ENCODE data around the gene SLIT1.

The SLIT1 gene

DNA sequence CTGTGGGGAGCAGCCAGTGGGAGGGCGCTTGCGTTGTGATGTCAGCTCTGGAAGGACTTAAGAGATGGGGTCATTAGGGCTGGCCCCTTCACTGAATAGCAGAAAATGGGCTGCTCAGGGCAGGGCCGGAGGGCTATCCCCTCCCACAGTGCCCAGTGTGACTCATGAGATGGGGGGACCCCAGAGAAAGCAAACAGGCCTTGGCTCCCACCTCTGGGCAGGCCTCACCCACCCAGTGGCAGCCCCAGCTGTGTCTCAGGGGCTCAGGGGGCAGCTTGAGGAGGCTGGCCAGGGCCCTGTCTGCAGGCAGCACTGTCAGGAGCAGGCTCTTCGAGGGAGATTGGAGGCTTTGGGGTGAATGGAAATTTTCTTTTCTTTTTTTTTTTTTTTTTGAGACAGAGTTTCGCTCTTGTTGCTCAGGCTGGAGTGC lies 168.3 kb downstream of the SLIT1 start:
- no peak for DNase-seq

DNA sequence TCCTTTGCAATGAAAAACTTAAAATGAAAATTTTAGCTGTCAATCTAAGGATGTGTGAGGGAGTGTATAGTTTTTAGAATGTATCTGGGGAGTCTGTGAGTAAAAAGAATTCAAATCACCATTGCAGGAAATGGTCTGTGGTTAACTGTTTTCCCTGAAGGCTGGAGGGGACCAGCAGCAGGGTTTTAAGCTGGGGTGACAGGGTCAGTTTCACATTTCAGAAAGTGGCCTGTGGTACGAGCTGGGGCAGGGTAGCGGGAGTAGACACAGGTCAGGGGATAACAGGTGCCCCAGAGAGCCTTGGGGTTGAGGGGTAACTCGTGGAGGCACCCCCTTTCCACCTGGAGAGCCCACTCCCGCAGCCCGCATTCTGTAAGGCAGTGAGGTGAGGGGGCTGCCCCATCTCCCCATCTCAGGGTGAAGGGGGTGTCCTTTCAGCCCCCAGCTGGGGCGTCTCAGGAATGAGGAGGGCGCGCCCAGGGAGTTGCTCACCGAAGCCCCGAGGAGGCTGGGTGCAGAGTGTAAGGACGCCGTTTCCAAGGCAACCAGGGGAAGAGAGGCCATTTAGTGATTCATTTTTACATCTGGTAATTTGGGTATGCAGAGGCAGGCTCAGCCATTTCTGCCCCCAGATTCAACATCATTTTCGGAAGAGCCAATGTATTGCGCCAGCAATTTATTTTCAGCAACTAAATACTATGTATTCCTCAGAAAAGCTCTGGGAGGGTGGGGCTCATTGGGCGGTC lies 168.9 kb downstream of the SLIT1 start:
- no peak for DNase-seq

DNA sequence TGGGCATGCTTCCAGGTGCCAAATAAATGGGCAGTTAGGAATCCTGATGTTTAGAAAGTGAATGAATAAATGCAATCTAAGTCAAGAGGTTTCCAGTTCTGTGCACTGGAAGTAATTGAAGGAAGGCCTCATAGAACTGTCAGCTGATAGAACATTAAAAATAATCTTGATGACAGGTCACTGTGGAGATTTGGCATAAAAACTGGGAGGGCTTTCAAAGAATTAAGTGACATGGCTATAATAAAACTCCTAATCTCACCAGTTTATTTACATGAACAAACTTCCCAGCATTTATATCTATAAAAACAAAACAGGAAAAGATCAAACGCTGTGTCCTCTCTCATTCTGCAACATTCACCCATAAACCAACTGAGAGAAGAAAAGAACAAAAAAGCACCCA lies 170.5 kb downstream of the SLIT1 start:
- DNase-seq: no peak

DNA sequence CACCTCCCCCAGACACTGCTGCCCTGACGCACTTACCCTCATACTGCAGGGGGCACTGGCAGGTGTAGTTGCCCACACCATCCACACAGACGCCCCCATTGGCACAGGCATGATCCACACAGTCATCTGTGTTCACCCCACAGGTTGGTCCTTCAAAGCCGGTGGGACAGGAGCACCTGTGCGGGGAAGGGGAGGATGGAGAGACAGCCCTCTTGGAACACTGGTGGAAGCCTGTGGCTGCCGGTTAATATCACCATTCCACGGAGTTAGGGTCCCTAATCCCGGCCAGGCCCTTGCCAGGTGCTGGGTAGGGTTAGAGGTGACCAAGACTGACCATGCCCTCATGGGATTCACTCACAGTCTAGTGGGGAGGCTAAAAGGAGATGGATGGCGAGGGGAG lies 171.8 kb downstream of the SLIT1 start:
- no peak for DNase-seq

DNA sequence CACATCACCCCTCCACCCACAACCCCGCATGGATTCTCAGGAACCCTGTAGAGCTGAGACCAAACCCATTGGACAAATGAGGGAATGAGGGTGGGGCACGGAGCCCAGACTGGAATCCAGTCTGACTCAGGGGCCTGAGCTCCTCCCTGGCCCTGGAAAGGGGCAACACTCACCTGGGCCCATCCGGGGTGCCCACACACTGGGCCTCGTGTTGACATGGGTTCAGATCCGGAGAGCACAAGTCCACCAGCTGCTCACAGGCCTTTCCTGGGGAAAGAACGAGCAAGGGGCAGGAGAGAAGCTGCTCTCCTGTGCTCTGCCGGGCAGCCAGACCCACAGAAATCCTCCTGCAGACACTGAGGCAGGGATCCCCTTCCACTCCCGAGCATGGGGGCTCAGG lies 172.2 kb downstream of the SLIT1 start:
- no peak for DNase-seq

DNA sequence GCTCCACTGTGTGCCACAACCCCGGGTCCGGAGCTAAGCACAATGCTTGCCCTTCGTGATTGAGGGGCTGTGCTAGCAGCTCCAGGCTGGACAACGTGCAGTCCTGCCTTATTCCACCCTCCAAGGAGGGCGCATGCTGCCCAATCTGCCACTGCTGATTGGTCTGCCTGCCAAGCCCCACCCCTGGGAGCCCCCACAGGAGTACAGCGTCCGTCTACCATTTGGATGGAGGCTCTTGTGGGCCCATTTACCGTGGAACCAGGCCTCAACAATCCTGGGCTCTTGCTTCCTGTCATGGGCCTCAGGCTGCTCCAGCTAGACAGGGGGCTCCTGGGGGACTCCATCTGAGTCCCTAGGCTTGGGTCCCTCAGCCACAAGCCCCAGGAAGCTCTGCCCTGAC lies 173.3 kb downstream of the SLIT1 start:
- DNase-seq: no peak

DNA sequence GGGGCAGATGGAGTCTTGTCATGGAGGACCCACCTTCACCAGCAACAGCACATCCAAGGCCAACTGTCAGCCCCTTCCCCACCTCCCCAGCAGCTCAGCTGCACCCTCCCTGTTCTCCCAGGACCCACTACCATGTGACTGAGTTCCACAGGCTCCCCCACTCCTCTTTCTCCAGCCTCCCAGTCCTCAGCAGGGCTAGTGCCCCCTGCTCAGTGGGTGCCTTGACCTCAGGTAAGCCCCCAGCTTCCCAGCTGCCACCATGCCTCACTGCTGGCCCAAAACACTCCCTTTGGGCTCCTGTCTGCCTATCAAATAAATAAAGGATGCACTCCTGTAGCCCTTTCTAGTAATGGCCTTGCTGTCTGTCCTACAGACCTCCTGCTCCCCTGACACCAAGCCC lies 174.4 kb downstream of the SLIT1 start:
- no peak for DNase-seq

DNA sequence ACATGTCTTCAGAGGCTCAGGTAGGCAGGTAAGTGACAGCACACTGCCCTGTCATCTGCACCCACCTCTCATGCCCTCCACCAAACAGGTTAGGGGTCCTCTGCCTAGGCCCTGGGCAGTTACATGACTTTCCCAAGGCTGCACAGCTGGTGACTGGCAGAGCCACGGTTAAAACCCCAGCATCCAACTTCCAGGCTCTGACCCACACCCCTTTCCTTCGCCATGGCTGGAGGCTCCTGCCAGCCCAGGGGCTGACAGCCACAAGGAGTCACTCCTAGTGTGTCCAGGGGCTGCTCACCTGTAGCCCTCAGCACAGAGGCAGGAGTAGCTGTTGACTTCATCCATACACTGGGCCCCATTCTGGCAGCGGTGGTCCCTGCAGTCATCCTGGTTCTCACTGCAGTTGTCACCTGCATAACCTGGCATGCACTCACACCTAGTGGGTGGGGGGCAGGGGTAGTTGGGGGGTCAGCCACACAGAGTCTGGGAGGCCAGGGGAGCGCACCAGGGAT lies 175.0 kb downstream of the SLIT1 start:
- DNase-seq: no peak

DNA sequence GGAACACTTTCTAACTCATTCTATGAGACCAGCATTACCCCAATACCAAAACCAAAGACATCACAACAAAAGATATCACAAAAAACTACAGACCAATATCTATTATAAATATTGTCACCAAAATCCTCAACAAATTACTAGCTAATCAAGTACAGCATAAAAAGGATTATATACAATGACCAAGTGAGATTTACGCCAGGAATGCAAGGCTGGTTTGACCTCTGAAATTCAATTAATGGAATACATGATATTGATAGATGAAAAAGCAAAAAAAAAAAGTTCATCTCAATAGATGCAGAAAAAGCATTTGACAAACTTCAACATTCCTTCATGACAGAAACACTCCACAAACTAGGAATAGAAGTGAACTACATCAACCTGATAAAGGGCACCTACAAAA lies 178.3 kb downstream of the SLIT1 start:
- no peak for DNase-seq

DNA sequence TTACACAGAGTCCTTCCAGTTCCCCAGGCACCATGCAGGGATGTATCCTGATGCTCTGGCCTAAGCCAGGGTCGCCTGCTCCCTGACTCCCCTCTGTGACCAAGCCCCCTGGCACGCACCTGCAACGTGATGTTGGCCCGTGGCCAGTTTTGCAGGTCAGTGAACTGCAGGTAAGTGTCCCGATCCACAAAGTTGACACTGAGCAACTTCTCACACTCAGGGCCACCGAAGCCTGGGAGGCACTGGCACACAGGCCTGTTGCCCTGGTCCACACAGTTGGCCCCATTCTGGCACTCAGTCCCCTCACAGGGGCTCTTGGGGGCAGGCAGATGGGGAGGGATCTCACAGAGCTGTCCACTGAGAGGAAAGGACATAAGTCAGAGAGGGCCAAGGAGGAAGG lies 179.4 kb downstream of the SLIT1 start:
- no peak for DNase-seq

DNA sequence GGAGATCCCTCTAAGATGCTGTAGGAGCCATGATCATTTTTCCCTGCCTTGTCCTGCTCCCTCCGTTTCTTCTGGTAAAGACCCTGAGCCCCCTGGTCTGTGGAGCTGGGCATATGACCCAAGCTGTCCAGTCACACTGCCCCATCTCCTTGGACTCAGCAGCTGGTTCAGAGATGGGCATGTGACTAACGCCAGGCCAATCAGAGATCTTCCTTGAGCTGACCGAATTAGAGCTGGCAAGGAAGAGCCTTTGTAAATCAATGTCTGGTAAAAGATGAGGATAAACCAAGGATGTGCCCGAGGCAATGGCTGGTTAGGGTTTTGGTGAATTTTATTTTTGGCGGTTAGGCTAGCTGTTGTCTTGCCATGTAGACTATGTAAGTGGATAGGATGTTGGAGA lies 180.4 kb downstream of the SLIT1 start:
- no peak for DNase-seq

DNA sequence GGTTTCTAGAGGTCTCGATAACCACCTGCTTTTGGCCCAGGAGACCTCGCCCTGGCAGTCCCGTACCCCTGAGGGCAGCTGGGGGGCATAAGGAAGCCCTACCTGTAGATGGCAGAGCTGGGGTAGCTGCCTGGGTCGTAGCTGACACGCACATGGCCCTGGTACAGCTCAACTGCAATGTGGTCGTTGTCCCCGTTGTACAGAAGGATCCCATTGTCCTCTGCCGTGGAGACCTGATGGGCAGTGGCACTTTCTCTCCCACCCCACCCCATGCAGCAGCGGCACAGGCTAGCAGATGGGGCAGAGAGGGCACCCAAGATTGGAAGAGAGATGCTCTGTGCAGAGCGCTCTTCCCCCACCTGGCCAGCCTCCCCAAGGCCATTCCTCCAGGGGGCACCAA lies 181.2 kb downstream of the SLIT1 start:
- no peak for DNase-seq

DNA sequence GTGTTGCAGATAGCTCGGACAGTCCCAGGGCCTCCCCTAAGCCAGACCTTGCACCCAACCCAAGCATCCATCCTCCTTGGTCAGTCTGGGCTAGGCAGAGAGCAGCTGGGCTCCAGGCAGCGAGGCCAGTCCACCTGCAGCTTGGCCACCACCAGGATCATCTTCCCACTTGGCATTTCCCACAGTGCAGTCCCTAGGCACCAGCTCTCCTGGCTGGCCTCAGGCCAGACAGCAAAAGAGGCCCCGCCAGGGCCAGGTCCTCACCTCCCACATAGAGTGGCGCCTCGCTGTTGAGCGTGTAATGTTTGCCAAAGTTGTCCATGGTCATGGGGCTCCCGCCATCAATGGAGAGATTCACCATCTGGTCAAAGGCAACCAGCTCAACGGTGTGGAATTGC lies 182.0 kb downstream of the SLIT1 start:
- no peak for DNase-seq

DNA sequence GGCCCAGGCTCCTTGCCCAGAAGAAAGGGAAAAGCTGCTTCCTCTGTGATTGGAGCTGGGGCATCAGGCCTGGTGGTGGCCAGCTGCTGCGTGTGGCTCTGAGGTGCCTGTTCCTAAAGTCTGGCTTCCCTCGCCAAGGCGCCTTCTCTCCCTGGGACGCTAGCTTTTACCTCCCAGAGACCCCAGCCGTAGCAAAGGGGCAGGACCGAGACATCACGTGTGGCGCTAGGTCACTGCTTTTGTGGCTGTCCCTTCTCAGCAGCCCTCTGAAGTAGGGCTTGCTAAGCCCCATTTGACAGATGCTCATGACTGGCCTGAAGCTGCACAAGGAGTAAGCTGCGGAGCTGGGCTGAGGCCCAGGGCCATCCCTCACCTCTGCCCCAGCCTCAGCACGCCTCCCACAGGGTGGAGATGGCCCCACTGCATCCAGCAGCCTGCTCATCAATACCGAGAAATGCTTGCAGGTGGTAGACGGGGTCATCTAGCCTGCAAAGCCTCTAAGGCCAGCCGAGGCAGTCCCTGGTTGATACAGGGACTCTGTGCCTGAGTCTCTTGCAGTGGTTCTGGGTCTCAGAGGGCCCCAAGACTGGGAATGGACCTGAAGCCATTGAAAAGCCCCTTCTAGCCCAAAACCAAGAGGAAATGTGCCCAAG lies 182.5 kb downstream of the SLIT1 start:
- no peak for DNase-seq

DNA sequence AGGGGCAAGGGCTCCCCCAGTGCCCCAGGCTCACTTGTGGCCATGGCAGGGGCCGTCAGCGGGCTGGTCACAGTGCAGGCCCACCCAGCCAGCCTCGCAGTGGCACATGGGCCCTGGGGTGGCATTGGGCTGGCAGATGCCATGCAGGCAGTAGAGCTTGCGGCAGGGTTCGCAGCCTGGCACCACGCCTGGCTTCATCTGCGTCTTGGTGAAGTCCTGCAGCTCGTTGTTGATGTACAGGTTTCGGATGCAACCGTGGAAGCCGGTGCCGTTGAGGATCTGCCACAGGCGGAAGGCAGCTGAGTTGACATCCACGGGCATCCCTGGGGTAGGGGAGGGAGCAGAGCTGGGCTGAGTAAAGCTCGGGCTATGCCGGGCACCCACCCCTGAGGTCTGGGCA lies 183.1 kb downstream of the SLIT1 start:
- no peak for DNase-seq

DNA sequence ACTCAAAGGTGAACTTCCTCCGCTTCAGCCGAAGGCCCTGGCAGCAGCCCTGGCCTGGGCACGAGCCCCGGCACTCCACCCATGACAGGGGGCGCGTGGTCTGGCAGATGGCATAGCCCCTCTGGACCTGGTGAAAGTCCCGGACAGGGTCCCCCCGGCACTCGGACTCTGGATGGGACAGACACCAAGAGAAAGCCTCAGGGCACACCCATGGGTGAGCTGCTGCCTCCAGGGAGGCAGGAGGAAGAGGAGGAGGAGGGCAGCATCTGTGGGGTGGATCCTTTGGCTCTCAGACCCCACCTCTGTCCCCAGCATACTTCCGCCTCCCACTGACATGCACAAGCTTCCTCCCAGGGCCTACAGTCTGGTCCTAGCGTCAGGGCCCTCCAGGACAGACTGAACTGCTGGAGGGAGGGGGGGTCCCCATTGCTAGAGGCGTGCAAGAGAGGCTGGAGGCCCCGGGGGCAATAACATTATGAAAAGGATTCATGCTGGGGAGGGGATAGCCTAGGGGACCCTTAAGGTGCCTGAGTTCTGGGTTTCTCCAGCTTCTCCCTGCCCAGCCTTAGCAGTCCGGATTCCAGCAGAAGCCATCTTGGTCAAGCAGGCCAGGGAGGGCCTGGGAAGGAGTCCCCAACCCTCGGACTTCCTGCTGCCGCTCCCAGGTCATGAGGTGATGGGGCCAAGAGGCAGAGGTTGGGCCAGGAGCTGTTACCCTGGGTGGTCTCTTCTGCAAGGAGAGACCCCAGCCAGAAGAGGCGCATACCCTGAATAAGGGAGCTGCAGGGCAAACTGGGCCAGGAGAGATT lies 184.4 kb downstream of the SLIT1 start:
- no peak for DNase-seq

DNA sequence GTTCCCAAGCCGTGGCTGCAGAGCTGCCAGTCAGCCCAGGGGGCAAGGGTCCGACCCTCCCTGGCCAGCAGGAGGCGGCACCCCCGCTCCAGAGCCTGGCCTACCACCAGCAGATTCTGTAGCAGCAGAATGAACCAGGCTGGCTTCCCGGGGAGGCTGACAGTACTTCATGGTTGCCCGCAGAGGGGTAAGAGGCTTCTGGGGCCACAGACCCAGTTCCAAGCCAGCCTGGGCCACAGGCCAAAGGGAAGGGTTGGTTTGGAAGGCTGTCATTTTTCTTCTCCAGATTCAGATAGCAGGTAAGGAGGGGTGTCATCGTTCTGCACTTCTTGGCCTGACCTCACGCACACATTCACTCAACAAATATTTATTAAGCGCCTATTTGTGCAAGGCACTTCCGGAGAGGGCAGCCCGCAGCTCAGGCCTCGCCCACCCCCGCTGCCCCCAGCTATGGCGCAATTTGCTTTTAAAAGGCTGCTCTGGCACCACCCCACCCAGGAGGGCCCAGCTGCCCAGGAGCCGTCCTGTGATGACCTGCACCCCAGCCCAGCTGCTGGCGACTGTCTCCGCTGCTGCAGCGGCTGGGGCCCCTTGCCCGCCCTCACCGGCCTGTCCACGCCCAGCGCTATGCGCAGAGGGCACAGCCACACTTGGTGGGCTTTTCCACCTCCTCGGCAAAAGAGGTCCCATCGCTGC lies 185.1 kb downstream of the SLIT1 start:
- DNase-seq: no peak

DNA sequence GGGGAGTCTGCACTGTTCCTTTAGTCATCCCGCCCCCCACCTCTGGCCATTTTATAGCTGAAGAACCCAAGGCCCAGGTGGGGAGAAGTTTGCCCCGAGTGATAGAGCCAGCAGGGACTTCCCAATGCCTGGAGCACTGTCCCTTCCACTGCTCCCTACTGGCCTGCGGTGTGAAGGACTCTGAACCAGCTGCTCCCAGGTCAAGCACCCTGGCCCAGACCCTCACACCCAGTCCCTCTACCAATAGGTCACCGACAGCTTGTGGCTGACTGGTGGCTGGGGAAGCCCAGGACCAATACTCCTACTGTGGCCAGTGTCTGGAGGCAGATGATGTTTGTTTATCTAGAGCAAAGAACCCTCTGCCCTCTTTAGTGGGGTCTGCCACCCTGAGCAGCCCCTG lies 185.8 kb downstream of the SLIT1 start:
- DNase-seq: no peak

DNA sequence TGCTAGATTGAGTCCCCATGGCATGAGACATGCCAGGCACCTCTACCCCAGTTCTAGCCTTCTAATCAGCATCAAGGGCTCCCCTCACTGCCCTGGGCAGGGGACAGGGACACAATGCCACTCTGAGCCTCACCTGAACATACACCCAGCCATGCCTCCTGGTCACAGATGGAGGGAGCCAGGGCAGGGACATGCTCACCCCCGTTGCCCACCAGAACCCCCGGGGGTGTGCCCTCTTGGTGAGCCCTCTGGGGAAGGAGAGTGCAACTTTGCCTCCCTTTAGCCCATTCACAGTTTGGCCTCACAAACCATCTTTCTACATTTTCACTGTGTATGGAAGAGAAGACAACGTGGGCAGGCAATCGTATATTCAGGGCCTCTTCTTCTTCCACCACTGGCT lies 186.4 kb downstream of the SLIT1 start:
- DNase-seq: no peak

DNA sequence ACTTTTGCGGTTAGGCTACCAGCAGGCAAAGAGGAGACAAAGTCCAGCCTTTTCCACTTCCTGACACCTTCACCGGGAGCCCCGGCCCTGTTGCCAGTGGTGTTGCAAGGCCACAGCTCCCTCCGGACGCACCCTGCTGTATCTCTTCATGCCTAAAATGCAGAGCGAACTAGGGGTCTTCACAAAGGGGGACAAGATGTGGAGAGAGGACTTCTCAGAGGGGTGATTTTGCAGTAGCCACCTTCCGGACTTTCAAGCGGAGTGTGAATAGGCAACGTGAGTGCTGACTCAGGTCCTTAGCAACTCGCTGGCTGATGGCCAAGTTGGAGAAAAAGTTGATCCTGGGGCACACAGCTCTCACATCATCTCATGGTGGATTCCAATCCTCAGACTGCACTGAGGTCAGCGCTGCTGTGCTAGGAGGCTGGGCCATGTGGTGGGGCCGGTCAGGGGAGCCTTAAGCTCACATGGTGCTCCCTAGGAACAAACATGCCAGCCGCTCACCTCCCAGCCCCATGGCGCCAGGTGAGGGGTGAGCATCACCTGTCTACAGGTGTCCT lies 187.3 kb downstream of the SLIT1 start:
- peak; percentile 10 for DNase-seq

DNA sequence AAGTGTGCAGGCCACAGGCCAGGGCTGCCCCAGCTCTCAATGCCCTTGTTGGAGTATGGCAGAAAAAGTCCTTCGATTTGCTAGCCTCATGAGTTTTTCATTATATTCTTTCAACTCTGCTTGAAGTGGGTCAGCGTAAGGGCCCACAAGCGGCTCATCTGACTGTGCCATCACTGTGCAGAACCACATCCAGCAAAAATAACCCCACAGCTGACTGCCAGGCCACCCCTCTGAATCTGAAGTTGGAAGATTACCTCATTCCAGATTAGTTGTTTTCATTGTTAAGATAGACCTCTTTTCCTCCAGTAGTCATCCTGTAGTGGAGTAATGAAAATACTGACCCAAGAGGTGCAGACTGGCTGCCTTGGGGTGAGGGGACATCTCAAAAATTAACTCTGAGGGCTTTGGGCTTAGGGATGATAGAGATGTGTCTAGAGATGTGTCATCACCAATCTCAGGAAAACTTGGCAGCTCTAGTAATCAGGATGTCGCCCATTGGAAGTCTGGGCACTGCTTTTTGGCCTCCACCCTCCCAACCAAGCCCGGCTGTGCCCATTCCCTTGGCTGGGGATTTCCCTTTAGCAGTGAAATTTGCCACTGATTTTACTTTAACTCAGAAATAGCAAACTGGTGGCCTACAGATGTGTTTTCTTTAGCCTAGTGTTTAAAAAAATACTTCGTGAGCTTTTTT lies 189.3 kb downstream of the SLIT1 start:
- DNase-seq: no peak

DNA sequence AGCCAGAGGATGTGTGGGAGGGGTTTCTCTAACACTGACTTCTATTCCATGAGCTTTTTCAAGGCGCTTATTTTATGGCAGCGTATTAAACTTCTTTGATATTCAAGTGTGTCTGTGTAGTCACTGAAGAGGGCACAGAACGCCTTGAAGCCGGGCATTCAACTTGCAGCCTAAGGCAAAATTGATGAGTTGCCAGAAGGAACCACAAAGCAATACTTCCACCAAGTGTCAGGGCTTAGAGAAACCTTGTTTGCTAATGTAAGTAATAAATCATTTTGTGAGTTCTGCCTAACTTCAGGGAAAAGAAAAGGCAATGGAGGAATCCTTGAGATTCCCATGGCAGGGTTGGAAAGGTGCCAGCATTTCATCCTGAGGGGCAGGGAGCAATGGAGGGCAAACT lies 189.9 kb downstream of the SLIT1 start:
- no peak for DNase-seq
